D721Med (cell line): ENCODE results near the gene FOCAD.

Experiments used
- DNase-seq: peaks from one replicate; pipeline ENCODE4 v3.0.0; 2011; ENCODE audit warnings: low spot score; ENCODE audit not compliant: insufficient read length
- FAIRE-seq: peaks from 2 replicates; lab custom pipeline; 2011; peaks lifted over from hg19 to GRCh38; lab: Jason Lieb, UNC
- TF ChIP-seq, protein P1 (sequence below): IDR thresholded peaks from 2 replicates; pipeline ENCODE4 v1.5.1; 2012; ENCODE audit warnings: mild to moderate bottlenecking, control low read depth; ENCODE audit not compliant: insufficient read depth; ENCODE audit errors: missing control alignments

FOCAD gene

DNA sequence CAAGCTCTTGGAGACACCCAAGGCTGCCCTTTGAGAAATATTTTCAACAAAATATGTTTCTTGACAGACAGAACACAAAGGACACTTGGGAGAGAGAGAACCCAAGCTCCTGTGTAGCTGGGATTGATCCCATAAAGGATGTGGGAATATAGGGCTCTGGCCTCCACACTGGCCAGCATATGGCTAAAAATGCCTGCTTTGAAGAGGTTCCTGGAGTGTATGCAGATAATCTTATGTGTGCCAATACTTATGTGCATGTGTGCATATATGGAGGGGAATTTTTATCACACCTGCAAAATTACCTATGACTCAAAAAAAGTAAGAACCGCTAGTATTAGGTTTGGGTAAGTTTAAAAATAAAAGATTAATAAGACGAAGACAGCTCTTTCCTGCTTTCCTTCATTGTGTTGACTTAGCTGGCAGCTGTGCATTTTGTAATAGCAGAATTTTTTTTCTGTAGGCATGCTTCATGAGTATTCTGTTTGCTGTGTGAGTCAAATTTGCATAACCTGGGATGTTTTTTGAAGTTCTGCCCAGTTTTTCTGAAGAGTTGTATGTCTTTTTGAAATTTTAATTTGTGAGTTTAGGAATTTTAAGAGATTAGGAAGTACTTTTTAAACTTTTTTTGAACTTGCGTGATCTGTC lies 304.7 kb downstream of the FOCAD start:
- TF ChIP-seq, protein P1, sequence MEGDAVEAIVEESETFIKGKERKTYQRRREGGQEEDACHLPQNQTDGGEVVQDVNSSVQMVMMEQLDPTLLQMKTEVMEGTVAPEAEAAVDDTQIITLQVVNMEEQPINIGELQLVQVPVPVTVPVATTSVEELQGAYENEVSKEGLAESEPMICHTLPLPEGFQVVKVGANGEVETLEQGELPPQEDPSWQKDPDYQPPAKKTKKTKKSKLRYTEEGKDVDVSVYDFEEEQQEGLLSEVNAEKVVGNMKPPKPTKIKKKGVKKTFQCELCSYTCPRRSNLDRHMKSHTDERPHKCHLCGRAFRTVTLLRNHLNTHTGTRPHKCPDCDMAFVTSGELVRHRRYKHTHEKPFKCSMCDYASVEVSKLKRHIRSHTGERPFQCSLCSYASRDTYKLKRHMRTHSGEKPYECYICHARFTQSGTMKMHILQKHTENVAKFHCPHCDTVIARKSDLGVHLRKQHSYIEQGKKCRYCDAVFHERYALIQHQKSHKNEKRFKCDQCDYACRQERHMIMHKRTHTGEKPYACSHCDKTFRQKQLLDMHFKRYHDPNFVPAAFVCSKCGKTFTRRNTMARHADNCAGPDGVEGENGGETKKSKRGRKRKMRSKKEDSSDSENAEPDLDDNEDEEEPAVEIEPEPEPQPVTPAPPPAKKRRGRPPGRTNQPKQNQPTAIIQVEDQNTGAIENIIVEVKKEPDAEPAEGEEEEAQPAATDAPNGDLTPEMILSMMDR = no peak
- DNase-seq = no peak
- FAIRE-seq = no peak

DNA sequence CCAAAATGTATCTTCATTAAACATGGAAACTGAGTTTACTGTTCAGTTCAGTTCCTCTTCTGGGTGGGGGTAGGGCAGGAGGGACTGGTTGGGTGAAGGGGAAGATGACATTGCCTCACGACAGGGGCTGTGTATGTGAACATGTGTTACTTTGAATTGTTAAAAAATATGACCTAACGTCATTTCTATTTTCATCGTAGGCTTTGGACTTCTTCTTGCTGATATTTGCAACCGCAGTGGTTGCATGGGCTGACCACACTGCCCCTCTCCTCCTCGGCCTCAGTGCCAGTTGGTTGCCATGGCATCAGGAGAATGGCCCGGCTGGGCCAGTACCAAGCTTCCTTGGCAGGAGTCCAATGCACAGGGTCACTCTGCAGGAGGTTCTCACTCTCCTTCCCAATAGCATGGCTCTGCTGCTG lies 305.9 kb downstream of the FOCAD start:
- TF ChIP-seq, protein P1 = no peak
- FAIRE-seq (no peak), DNase-seq (no peak)

DNA sequence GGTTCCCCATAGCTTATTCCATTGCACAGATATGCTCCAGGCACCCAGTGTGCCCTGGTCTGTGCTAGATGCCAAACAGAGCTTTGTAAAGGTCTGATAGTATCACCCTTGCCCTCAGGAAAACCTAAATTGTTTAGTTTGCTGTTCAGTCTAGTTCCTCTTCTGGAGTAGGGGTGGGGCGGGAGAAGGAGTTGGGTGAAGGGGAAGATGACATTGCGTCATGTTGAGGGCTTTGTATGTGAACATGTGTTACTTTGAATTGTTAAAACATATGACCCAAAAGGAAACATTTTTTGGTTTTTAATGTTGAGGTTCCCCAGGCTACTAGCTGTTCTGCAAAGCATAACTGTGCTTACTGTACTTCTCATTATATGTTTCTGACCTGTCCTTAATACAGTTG lies 306.8 kb downstream of the FOCAD start:
- FAIRE-seq (no peak), DNase-seq (no peak)
- TF ChIP-seq, protein P1 = no peak

DNA sequence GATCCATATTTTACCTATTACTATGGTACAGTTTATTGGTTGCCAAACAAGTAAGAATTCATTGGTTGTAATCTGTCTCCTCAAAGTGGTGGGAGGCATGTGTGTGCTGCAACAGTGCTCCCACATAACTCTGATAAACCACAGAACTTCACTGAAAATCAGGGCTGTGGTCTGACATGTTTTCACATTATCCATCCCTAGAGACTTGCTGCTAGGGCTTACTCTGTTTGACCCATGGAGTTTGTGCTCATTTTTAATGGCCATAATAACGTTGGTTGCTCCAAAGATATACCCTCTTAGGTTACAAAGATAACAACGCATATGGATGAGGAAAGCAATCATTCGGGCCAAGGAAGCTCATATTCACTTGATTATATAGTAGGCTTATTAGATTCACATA lies 310.4 kb downstream of the FOCAD start:
- DNase-seq = no peak
- TF ChIP-seq, protein P1 = no peak
- FAIRE-seq = no peak

DNA sequence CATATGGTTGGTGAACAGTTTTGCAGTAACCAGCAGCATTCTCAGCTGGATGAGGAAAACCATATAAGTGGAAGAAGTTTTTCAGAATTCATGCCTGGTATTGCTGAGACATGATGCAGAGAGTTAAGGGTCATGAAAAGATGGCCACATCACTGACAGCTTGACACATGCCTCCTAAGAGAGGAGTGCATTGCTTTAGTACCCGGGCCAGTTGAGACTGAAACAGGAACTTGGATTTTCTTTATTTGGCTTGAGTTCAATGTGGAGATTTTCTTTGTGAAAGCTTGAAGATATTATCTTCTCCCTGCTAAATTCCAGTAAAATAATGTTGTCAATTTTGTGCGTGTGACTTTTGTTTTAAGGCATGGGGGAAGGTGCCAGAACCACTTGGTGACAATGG lies 311.6 kb downstream of the FOCAD start:
- DNase-seq = no peak
- no peak for FAIRE-seq
- TF ChIP-seq, protein P1 = no peak

DNA sequence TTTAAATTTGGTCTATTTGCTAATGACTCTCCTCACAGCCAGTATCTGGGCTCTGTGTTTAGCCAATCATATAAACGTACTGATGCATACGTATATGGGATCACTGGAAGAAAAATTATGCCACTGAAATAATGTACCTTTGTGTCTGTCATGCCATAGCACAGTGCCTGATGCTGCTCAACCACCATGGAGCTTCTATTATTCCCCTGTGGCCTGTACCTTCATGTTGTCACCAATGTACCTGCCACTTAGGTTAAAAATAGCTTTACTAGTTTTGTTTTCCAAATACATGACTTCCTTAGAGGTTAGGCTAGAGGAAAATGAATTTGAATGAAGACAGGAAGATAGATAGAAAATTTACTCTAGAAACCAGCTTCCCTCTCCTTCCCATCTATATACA lies 312.8 kb downstream of the FOCAD start:
- TF ChIP-seq, protein P1 = no peak
- FAIRE-seq (no peak), DNase-seq (no peak)

DNA sequence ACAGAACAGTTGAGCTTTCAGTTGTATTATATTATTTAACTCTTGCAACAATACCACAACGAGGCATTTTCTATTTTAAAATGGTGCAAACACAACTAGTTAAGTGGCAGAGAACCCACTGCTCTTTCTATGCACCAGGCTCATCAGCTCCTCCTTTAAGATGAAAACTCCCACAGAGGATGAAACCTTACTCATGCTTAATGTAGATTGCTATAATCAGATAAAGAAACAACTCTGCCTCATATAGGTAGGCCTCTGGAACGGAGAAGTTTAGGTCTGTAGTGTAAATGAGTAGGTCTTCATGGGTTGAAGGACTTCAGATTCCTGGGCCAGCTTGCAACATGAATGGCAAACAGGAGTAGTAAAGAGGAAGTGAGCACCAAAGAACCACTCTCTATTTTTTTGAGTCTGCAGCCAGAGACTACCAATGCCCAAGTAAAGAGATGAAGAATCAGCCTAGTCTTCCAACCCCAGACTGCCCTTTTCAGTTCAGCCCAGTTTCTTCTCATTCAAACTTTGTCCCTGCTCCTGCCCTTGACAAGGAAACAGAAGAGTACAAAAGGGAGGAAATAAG lies 313.5 kb downstream of the FOCAD start:
- FAIRE-seq = no peak
- DNase-seq = no peak

More for the DNA sequence above, 313.5 kb downstream of the FOCAD start:
- TF ChIP-seq, protein P1 = no peak
